Activated CD8-positive, alpha-beta T cell treated with anti-CD3 and anti-CD28 coated beads for 36 hours (primary cell): ENCODE data around the gene NGFR. TPM values are rescaled to one million over a fixed set of nuclear protein-coding genes. Genes with fewer than 3 reads are reported as not detected.

Experiments
- ATAC-seq: fragments of 200-7000 bp; cut with Tn5 transposase; one replicate; pipeline ENCODE4 v1.10.0; 2021; ENCODE audit warnings: mild to moderate bottlenecking, moderate library complexity
- CTCF ChIA-PET: fragments of 350-600 bp; sonication (Branson Sonifier 250); formaldehyde crosslinking; loops from one replicate; lab custom pipeline; 2021; ENCODE audit warnings: antibody characterized with exemption; lab: Charles Lee
- POLR2A ChIA-PET: fragments of 350-600 bp; sonication (Branson Sonifier 250); formaldehyde crosslinking; loops from one replicate; lab custom pipeline; 2021; ENCODE audit warnings: antibody characterized with exemption; lab: Charles Lee
- DNase-seq: peaks from one replicate; pipeline ENCODE4 v3.0.0-alpha.2; 2020
- H3K27ac Mint-ChIP-seq: one replicate; pipeline ENCODE4 v1.8.0; 2021; ENCODE audit warnings: mild to moderate bottlenecking, mixed read lengths
- H3K27me3 Mint-ChIP-seq: one replicate; pipeline ENCODE4 v1.8.0; 2021; ENCODE audit warnings: mixed read lengths
- H3K36me3 Mint-ChIP-seq: one replicate; pipeline ENCODE4 v1.8.0; 2021; ENCODE audit warnings: low read depth, mixed read lengths
- H3K4me1 Mint-ChIP-seq: one replicate; pipeline ENCODE4 v1.8.0; 2021; ENCODE audit warnings: low read depth, mixed read lengths
- H3K4me3 Mint-ChIP-seq: one replicate; pipeline ENCODE4 v1.8.0; 2021; ENCODE audit warnings: mild to moderate bottlenecking, moderate library complexity, mixed read lengths
- H3K9me3 Mint-ChIP-seq: one replicate; pipeline ENCODE4 v1.8.0; 2021; ENCODE audit warnings: mixed read lengths
- intact Hi-C: fragments of 100-400 bp; cut with micrococcal nuclease; formaldehyde crosslinking; loops from one replicate; pipeline ENCODE4 v1.10.0; 2022
- microRNA-seq: library from miRNA; unstranded; fragments of <30 nt; microRNA quantifications from one replicate; pipeline ENCODE4 v1.2.0, GENCODE V29; 2022; ENCODE audit warnings: borderline microRNAs expressed, borderline replicate concordance
- total RNA-seq, 2 experiments: library from RNA; stranded (reverse); gene quantifications; one replicate each; pipeline ENCODE4 v1.2.3, GENCODE V29; 2021
- TF ChIP-seq, protein P1 (sequence below): fragments of 200-600 bp; IDR thresholded peaks from one replicate; pipeline ENCODE4 v1.8.0; 2022; ENCODE audit warnings: antibody characterized with exemption, mild to moderate bottlenecking

NGFR gene
- total RNA-seq, 2 experiments from 2014 or later: 0.09 TPM; not detected in 1

DNA sequence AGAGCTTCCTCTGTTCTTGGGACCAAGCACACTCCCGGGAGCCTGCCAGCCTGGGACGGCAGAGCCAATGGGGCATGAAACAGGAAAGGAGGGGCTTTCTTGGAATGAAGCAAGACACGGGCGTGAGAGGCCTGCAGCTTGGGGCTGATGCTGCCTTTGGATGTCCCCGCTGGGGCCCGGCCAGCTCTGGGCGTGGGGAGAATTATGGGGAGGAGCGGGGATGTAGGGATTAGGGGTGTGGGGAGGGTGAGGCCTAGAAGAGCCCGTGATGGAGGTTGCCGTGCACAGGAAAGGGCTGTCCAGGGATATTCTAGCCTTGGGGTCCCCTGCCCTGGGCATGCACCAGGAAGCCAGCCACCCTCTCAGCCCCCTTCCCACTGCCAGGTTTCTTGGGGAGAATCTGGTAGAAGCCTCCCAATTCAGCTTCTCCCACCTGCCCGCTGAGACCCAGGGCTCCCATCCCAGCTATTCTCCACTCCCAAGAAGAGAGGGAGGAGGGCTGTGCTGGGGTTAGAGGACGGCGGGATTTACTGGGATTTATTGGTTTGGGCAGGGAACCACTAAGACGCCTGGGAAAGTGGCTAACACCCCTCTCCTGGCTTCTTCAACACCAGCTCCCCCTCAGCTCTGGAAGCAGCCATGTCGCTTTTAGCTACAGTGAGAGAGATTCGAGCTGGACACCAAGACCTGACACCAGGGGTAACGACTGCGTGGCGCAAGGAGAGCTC is 60.6 kb downstream of the NGFR start:
- ChIA-PET POLR2A (interaction anchor here (0.8 to 1.2 kb wide), 2 partner anchors 121 to 153 kb away, joined by 3 to 5 read pairs; no protein-coding TSS in a partner anchor), CTCF (interaction anchor here (0.8 to 22.8 kb wide), 47 partner anchors 9 to 501 kb away, joined by 3 to 780 read pairs (median 7); partner anchors contain the start of genes ITGA3, NGFR, NXPH3 and PHB1)
- peaks cover 2% of the 10 kb centered on the region for H3K4me1 Mint-ChIP-seq
- no peaks in the 10 kb centered on the region for H3K36me3 Mint-ChIP-seq
- H3K4me3 Mint-ChIP-seq: no peak overlapping the region
- intact Hi-C loops: loop anchor here (2.0 to 10.0 kb wide), 3 partner anchors 61 to 147 kb away; partner anchors contain the start of gene NGFR
- TF ChIP-seq, protein P1, sequence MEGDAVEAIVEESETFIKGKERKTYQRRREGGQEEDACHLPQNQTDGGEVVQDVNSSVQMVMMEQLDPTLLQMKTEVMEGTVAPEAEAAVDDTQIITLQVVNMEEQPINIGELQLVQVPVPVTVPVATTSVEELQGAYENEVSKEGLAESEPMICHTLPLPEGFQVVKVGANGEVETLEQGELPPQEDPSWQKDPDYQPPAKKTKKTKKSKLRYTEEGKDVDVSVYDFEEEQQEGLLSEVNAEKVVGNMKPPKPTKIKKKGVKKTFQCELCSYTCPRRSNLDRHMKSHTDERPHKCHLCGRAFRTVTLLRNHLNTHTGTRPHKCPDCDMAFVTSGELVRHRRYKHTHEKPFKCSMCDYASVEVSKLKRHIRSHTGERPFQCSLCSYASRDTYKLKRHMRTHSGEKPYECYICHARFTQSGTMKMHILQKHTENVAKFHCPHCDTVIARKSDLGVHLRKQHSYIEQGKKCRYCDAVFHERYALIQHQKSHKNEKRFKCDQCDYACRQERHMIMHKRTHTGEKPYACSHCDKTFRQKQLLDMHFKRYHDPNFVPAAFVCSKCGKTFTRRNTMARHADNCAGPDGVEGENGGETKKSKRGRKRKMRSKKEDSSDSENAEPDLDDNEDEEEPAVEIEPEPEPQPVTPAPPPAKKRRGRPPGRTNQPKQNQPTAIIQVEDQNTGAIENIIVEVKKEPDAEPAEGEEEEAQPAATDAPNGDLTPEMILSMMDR: no peak
- H3K9me3 Mint-ChIP-seq: no peaks in the 10 kb centered on the region
- no peak for ATAC-seq
- no peak for DNase-seq
- peak overlapping the region; percentile 20 for H3K27ac Mint-ChIP-seq
- peaks cover 2% of the 10 kb centered on the region for H3K27me3 Mint-ChIP-seq

DNA sequence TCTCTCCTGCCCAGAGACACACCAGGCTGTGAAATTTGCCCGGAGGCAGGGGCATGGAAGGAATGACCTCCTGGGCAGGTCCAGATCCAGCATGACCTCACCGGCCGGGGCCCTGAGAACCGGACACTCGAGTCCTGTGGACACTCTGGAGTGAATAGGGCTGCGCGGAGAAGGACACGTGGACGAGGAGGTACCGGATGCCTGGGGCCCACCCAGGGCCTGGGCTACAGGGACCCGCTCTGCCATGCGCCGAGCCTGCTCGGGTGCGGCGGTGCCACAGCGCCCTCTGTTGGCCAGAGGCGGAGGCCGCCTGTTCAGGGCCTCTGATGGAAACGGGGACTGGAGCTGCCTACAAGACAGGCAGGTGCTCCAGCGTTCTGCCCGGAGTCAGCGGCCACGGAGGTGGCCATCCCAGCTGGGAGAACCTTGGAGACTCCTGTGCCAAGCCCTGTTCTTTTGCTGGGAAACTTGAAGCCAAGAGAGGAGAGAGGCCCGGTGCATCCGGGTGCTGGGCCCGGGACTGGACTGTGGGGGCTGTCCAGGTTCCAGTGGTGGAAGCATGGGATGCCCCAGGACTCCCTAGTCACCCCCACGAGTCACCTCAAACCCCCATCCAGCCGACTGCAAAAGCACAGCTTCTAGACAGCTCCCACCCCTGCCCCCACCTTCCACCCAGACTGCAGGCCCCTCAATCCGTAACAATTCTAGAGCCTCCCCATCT is 61.3 kb downstream of the NGFR start:
- ChIA-PET POLR2A (interaction anchor here (0.6 to 1.2 kb wide), 3 partner anchors 121 to 282 kb away, joined by 3 to 5 read pairs (median 3); no protein-coding TSS in a partner anchor), CTCF (interaction anchor here (0.6 to 22.8 kb wide), 82 partner anchors 9 to 500 kb away, joined by 3 to 780 read pairs (median 5); partner anchors contain the start of genes ITGA3, NGFR, NXPH3 and PHB1)
- H3K27ac Mint-ChIP-seq: peak overlapping the region; percentile 20
- H3K4me3 Mint-ChIP-seq: no peak overlapping the region
- H3K4me1 Mint-ChIP-seq: peaks cover 2% of the 10 kb centered on the region
- peaks cover 2% of the 10 kb centered on the region for H3K27me3 Mint-ChIP-seq
- no peaks in the 10 kb centered on the region for H3K36me3 Mint-ChIP-seq
- ATAC-seq (peak; percentile 98), DNase-seq (peak; percentile 90)
- TF ChIP-seq, protein P1: peak; percentile 98
- H3K9me3 Mint-ChIP-seq: no peaks in the 10 kb centered on the region
- intact Hi-C loops: loop anchor here (2.0 to 10.0 kb wide), 3 partner anchors 62 to 148 kb away; partner anchors contain the start of gene NGFR

DNA sequence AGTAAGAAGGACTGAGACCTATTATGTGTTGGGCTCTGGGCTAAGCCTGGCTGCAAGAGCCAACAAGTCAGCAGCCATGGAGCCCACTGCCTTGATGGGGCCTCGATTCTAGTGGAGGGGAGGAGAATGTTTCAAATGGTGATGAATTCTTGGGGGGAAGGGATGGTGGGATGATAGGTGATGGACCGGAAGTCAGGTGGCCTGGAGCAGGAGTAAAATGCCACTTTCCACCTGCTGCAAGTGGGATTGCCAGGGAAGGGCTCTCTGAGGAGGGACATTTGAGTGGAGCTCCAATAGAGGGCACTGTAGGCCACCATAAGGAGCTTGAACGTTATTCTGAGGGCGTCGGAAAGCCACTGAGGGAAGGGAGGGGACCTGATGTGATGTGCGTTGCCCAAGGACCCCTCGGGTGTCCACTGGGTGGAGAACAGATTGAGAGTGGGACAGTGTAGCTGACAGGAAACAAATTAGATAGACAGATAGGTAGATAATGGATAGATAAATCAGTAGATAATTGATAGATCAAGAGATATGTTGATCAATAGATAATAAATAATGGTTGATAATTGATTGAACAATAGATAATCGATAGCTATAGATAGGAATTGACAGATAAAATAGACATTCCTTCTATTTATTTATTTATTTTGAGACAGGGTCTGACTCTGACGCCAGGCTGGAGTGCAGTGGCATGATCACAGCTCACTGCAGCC is 62.4 kb downstream of the NGFR start:
- H3K27ac Mint-ChIP-seq: no peak overlapping the region
- TF ChIP-seq, protein P1: peak; percentile 83
- peaks cover 2% of the 10 kb centered on the region for H3K27me3 Mint-ChIP-seq
- ChIA-PET CTCF (interaction anchor here (0.7 to 22.8 kb wide), 61 partner anchors 9 to 440 kb away, joined by 3 to 780 read pairs (median 5); partner anchors contain the start of genes NGFR, NXPH3, PHB1 and SLC35B1), POLR2A (interaction anchor here (0.9 kb wide), 1 partner anchor 174 kb away, joined by 3 read pairs; no protein-coding TSS in a partner anchor)
- peak; percentile 54 for ATAC-seq
- H3K9me3 Mint-ChIP-seq: no peaks in the 10 kb centered on the region
- H3K4me3 Mint-ChIP-seq: no peak overlapping the region
- DNase-seq: peak; percentile 63
- intact Hi-C loops: loop anchor here (2.0 to 10.0 kb wide), 3 partner anchors 63 to 149 kb away; partner anchors contain the start of gene NGFR
- H3K36me3 Mint-ChIP-seq: no peaks in the 10 kb centered on the region
- H3K4me1 Mint-ChIP-seq: peaks cover 2% of the 10 kb centered on the region

Small RNAs within 50 kb of the gene (microRNA-seq; reads per million reads assigned to microRNA genes)
- gene MIR6165: not detected

Other genes with a start within 250 kb of the NGFR start
- gene ZNF652, start 133.0 kb upstream of the NGFR start, total RNA-seq: 1 to 10 TPM; 6.4 to 6.7 TPM
- gene PHB1, start 80.4 kb upstream of the NGFR start, total RNA-seq: 100 to 1,000 TPM; 363 to 381 TPM
- under 1 TPM; 0.20 to 0.29 TPM for gene NXPH3, start 80.6 kb downstream of the NGFR start, total RNA-seq
- 10 to 100 TPM; 61.6 to 63.5 TPM for gene SPOP, start 182.8 kb downstream of the NGFR start, total RNA-seq
- 10 to 100 TPM; 38.6 to 46.6 TPM for gene SLC35B1, start 212.7 kb downstream of the NGFR start, total RNA-seq